Left hindlimb (tissue), 1 donor: ENCODE measurements around the gene RP2.

ENCODE experiments used
- DNase-seq: peaks from one replicate; pipeline ENCODE4 v3.0.0-alpha.2; 2018

The RP2 gene

GRCh38 chrX:46849933-46850332 lies 13.1 kb downstream of the RP2 start:
- no peak for DNase-seq

DNA sequence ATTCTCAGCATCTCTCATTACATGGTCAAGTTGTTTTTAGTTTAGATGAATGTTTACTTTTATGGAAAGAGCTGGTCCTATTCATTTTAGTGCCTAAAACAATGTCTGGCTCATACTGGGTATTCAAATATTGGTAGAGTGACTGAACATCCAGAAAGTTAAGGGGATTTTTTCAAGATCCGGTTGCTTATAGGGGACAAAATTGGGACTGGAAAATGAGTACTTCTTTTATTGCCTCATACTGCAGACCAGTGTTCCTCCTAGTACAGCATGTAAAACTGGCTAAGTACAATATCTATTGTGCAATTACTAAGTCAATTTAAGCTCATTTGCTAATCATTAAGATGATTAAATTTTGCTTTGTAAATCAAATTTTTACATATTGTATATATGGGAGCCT lies 13.9 kb downstream of the RP2 start:
- no peak for DNase-seq

DNA sequence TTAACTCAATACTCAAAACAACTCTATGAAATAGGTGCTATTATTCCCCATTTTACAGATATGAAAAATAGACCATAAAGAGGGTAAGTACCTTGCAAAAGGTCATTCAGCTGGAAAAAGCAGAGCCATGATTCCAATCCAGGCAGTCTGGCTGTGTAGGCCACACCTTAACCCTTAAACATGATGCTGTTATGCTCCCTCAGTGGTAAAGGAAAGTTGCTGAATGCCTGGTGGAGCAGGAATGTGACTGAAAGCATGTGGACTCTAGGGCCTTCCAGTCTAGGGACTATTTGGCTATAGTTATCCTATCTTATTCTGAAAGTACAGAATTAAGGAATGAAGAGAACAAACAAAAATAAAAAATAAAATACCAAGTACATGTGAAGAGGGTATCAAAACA lies 19.6 kb downstream of the RP2 start:
- no peak for DNase-seq

- DNase-seq, result no peak
Measured at GRCh38 chrX:46860557-46860956, 23.7 kb downstream of the RP2 start.

DNA sequence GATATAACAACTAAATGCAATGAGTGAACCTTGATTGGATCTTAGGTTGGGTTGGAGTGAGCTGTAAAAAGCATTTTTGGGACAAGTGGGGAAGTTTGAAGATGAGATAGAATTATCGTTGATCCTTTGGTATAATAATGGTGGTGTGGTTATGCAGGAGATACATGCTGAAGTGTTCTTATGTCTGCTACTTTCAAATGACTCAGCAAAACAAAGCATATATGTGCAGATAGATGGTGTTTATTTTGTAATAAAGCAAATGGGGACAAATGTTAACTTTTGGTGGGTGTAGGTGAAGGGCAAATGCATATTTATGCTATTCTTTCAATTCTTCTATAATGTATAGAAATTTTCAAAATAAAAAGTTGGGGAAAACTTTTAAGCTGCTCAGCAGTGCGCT lies 26.2 kb downstream of the RP2 start:
- no peak for DNase-seq

- DNase-seq, result no peak
Measured at GRCh38 chrX:46864606-46865005, 27.8 kb downstream of the RP2 start.

DNA sequence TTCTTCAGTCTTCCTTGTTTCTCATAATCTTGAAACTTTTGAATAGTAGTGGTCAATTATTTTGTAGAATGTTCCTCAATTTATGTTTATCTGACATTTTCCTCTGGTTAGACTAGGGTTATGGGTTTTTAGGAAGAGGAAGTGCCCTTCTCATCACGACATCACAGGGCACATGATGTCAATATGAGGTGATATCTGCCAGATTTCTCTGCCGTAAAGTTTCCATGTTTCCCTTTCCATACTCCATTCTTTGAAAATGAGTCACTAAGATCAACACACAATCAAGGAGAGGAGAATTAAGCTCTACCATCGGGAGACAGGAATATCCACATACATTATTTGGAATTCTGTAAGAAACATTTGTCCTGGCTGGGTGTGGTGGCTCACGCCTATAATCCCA lies 28.4 kb downstream of the RP2 start:
- no peak for DNase-seq

- no peak for DNase-seq
Measured at GRCh38 chrX:46866726-46867125, 29.9 kb downstream of the RP2 start.

DNA sequence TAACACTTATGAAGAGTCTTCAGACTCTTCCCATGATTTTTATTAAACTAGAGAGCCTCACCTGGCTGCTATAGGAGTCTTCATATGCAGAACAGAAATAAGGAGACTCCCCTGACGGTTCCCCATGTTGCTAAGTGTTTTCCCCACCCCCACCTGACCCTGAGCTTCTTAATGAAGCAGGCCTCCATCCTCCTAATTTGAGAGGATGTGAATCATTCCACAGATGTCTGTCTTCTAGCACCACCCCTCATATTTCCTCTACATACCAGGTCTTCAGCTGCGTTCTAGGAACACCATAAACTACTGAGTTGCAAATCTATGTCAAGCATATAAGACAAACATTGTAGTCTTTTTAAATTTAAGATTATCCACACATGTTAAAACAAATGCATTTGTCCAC lies 36.9 kb downstream of the RP2 start:
- DNase-seq, result no peak

- DNase-seq, result no peak
Measured at GRCh38 chrX:46876901-46877300, 40.1 kb downstream of the RP2 start.

DNA sequence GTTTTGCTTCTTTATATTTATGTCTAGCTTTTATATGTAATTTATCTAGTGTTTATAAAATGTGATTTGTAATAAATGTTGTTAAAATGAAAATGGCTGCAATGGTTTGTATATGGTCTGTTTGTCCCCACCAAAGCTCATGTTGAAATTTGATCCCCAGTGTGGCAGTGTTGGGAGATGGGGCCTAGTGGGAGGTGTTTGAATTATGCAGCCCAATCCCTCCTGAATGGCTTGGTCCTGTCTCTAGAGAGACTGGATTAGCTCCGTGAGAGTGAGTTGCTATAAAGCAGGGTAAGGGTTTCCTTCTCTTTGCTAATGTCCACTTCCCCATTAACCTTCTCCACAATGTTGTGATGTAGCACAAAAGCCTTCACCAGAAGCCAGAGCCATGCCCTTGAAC lies 45.4 kb downstream of the RP2 start:
- DNase-seq, result no peak

DNA sequence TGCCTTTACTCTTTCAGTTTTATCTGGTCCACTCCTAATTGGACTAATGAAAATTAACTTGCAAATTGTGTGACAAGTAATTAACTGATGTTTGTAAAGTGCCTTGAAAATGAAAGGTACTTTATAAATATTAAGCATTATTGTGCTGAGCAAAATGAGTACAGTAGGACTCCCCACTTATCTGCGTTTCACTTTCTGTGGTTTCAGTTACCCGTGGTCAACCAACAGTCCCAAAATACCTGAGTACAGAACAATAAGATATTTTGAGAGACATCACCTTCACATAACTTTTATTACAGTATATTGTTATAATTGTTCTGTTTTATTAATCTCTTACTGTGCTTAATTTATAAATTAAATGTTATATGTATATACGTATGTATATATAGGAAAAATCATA lies 48.0 kb downstream of the RP2 start:
- DNase-seq, result no peak

- no peak for DNase-seq
Measured at GRCh38 chrX:46898207-46898606, 61.4 kb downstream of the RP2 start.

GRCh38 chrX:46903458-46904242 lies 66.8 kb downstream of the RP2 start:
- peak; percentile 64 for DNase-seq

DNA sequence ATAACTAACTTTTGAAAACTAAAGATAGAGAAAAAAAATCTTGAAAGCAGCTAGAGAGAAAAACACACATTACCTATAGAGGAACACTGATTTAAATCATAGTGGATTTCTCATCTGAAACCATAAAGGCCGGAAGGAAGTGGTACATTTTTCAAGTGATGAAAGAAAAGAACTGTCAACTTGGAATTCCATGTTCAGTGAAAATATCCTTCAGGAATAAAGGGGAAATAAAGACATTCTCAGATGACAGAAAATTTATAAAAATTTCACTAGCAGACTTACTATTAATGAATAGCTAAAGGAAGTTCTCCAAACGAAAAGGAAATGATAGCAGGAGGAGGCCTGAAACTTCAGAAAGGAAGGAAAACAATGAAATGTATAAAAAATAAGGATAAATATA lies 67.8 kb downstream of the RP2 start:
- no peak for DNase-seq

- no peak for DNase-seq
Measured at GRCh38 chrX:46910415-46910814, 73.6 kb downstream of the RP2 start.

GRCh38 chrX:46912098-46912602 lies 75.3 kb downstream of the RP2 start, which contains the start of gene JADE3:
Gene JADE3 (plus strand): TSS chrX:46912421. CDS start chrX:46984895, 72,474 bp downstream.
- peak; percentile 80 for DNase-seq

DNA sequence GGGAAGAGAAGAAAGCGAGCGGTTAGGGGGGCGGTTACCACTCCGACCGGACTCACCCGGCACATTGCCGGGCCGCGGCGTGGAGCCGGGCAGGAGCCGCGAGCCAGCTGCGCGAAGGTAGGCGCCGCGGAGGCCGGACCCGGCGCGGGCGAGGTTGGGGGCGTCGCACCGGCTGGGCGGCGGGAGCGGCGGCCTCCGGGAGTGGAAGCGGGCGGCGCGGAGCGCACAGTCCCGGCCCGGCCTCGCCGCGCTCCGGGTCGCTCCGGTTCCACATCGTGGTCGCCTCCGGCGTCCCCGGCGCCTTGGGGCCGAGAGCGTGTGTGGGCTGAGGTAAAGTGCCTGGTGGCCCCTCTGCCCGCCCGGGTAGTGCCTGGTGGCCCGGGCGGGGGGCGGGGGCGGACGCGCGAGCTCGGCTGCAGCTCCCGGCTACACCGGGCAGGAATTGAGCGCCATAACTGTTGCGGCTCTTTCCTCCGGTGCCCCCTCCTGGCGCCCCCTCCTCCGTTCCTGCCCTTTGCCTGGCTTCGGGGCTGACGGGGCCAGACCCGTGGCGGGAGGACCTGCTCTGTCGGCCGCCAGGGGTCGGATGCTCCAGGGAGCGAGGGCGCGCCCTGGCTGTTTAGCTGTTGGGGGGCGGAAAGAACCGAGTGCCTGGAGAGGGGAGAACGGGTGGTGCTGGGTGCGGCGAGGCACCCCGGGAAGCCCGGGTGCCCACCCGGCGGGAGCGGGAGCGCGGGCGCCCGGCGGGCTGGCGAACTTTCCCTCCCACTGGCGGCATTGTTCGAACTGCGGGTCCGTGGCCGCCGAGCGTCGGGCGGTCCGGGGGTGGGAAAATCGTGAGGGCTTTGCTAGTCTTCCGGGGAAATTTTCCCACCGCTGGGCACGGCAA lies 76.0 kb downstream of the RP2 start:
- peak; percentile 37 for DNase-seq

DNA sequence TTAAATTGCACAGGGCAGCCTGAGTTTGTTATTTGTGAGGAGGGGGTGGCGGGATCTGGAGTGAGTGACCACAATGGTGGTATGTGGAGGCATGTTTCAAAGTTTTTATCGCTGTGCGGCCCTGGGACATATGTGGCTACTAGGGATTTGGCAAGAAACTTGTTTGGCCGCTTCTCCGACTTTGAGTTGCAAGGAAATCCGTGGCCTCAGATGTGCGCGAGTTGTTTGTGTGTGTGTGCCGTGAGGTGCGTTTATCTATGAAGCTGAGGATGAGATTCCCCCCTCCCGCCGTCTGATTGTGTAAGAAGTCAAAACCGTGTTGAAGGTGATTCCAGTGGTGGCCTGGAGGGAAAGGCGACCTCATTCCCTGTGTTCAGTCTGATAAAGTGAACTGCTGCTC lies 76.8 kb downstream of the RP2 start:
- DNase-seq, result no peak

DNA sequence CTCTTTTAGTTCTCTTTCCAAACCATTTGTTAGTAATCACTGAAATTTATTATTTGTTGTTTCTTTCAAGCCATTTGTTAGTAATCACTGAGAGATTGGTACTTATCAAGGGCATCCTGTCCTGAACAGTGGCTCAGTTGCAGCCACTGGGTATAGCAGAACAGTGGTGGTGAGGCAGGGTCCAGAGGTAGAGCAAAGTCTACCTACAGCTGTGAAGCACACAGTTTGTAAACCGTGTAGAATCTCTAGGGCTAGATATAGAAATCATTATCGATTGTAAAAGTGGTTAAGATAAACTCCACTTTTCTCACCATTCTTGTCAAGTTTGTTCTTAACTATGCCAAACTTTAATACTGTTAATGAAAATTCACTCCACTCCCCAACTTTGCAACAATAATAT lies 79.4 kb downstream of the RP2 start:
- no peak for DNase-seq

GRCh38 chrX:46917622-46918021 lies 80.8 kb downstream of the RP2 start:
- DNase-seq, result no peak

GRCh38 chrX:46918434-46918833 lies 81.6 kb downstream of the RP2 start:
- no peak for DNase-seq

DNA sequence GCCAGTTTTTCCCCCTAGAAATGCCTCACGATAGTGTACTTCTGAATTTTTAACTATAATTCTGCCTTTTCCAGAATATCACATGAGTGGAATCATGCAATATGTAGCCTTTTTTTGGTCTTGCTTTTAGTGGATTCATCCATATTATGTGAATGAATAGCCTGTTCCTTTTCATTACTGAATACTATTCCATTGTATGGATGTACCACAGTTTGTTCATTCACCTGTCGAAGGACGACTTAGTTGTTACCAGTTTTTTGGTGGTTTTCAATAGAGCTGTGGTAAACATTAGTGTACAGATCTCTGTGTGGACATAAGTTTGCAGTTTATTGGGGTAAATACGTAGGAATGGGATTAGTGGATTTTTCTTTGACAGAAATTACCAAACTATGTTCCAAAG lies 83.4 kb downstream of the RP2 start:
- DNase-seq, result no peak

DNA sequence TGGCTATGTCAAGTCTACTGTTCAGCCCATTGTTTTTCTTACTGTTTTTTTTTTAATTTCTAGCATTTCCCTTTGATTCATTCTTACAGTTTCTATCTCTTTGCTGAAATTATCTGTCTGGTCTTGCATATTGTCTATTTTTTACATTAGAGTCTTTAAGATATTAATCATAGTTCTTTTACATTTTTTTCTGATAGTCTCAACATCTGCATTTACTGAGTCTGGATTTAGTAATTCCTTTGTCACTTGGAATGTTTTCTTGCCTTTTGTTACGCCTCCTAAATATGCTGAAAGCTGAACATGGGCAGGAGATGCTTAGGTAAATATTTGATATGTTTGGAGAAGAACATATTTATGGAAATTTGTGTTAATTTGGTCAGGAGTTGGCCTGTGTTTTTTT lies 85.8 kb downstream of the RP2 start:
- DNase-seq, result no peak
